ENCODE results near the gene PLA2G2D. TPM values are rescaled to one million over a fixed set of nuclear protein-coding genes. Genes with fewer than 3 reads are reported as not detected.

PLA2G2D gene
- total RNA-seq, 2 donors from 2014 or later: not detected

- Histone ChIP-seq H3K27ac (ENCODE audit: low read depth, low read length) (no peak overlapping the region), H3K9me3 (ENCODE audit: control insufficient read depth, low read length) (peaks cover 10% of the 10 kb centered on the region), H3K27me3 (ENCODE audit: control insufficient read depth, insufficient read depth, low read length, poor library complexity, severe bottlenecking) (no peaks in the 10 kb centered on the region), H3K4me1 (ENCODE audit: control insufficient read depth, insufficient read depth, low read length) (no peaks in the 10 kb centered on the region), H3K9ac (ENCODE audit: extremely low read depth, low read length, poor library complexity, severe bottlenecking) (no peak overlapping the region), H3K36me3 (ENCODE audit: control insufficient read depth, insufficient read depth, low read length) (no peaks in the 10 kb centered on the region), H3K4me3 (ENCODE audit: low read length) (no peak overlapping the region)
- Mint-ChIP-seq H3K36me3 (ENCODE audit: low read depth) (no peaks in the 10 kb centered on the region), H3K27me3 (ENCODE audit: insufficient read depth) (peaks cover under 1% of the 10 kb centered on the region), H3K4me3 (no peak overlapping the region), H3K9me3 (peaks cover 10% of the 10 kb centered on the region), H3K4me1 (no peaks in the 10 kb centered on the region), H3K27ac (no peak overlapping the region)
- WGBS, 2 experiments (ENCODE audit: insufficient coverage in 1 of 2, insufficient read length in 1 of 2): 74 to 84% methylated on average over 3 to 9 of the region's 9 CpGs
- no peak for DNase-seq
- TF ChIP-seq CTCF (conservative IDR thresholded peaks at IDR 0.05): no peak
Observed at GRCh38 chr1:20126041-20126805, 6.9 kb upstream of the PLA2G2D start.

GRCh38 chr1:20125100-20125499 is 5.8 kb upstream of the PLA2G2D start:
- H3K36me3 ChIP-seq (ENCODE audit: control insufficient read depth, insufficient read depth, low read length): no peaks in the 10 kb centered on the region
- H3K36me3 Mint-ChIP-seq (ENCODE audit: low read depth): no peaks in the 10 kb centered on the region
- H3K4me3 ChIP-seq (ENCODE audit: low read length): no peak overlapping the region
- H3K4me3 Mint-ChIP-seq: no peak overlapping the region
- TF ChIP-seq CTCF (conservative IDR thresholded peaks at IDR 0.05): no peak
- H3K27ac ChIP-seq (ENCODE audit: low read depth, low read length): no peak overlapping the region
- no peak overlapping the region for H3K9ac ChIP-seq (ENCODE audit: extremely low read depth, low read length, poor library complexity, severe bottlenecking)
- no peaks in the 10 kb centered on the region for H3K4me1 ChIP-seq (ENCODE audit: control insufficient read depth, insufficient read depth, low read length)
- no peak for DNase-seq
- H3K4me1 Mint-ChIP-seq: no peaks in the 10 kb centered on the region
- peaks cover 5% of the 10 kb centered on the region for H3K27me3 Mint-ChIP-seq (ENCODE audit: insufficient read depth)
- H3K27me3 ChIP-seq (ENCODE audit: control insufficient read depth, insufficient read depth, low read length, poor library complexity, severe bottlenecking): no peaks in the 10 kb centered on the region
- H3K9me3 Mint-ChIP-seq: peaks cover 6% of the 10 kb centered on the region
- peaks cover 7% of the 10 kb centered on the region for H3K9me3 ChIP-seq (ENCODE audit: control insufficient read depth, low read length)
- no peak overlapping the region for H3K27ac Mint-ChIP-seq
- WGBS, 2 experiments (ENCODE audit: insufficient coverage in 1 of 2, insufficient read length in 1 of 2): 84 to 92% methylated on average over 9 to 10 of the region's 10 CpGs

- TF ChIP-seq CTCF (conservative IDR thresholded peaks at IDR 0.05): no peak
- H3K27me3 Mint-ChIP-seq (ENCODE audit: insufficient read depth): peaks cover 5% of the 10 kb centered on the region
- no peaks in the 10 kb centered on the region for H3K36me3 Mint-ChIP-seq (ENCODE audit: low read depth)
- H3K27me3 ChIP-seq (ENCODE audit: control insufficient read depth, insufficient read depth, low read length, poor library complexity, severe bottlenecking): no peaks in the 10 kb centered on the region
- 90 to 96% methylated on average over 5 to 7 of the region's 7 CpGs for WGBS, 2 experiments (ENCODE audit: insufficient coverage in 1 of 2, insufficient read length in 1 of 2)
- no peak overlapping the region for H3K4me3 Mint-ChIP-seq
- no peaks in the 10 kb centered on the region for H3K4me1 ChIP-seq (ENCODE audit: control insufficient read depth, insufficient read depth, low read length)
- H3K27ac ChIP-seq (ENCODE audit: low read depth, low read length): no peak overlapping the region
- no peaks in the 10 kb centered on the region for H3K36me3 ChIP-seq (ENCODE audit: control insufficient read depth, insufficient read depth, low read length)
- H3K9me3 ChIP-seq (ENCODE audit: control insufficient read depth, low read length): peaks cover 1% of the 10 kb centered on the region
- peaks cover under 1% of the 10 kb centered on the region for H3K9me3 Mint-ChIP-seq
- no peaks in the 10 kb centered on the region for H3K4me1 Mint-ChIP-seq
- DNase-seq: no peak
- no peak overlapping the region for H3K4me3 ChIP-seq (ENCODE audit: low read length)
- H3K9ac ChIP-seq (ENCODE audit: extremely low read depth, low read length, poor library complexity, severe bottlenecking): no peak overlapping the region
- no peak overlapping the region for H3K27ac Mint-ChIP-seq
Observed at GRCh38 chr1:20124456-20125057, 5.2 kb upstream of the PLA2G2D start.
